ENCODE measurements around the gene ZNRF2. TPM values are rescaled to one million over a fixed set of nuclear protein-coding genes. Genes with fewer than 3 reads are reported as not detected.

ZNRF2 gene
- total RNA-seq, 4 donors from 2014 or later = 9.6 to 19.3 (median 17.4) TPM

- intact Hi-C loops (cut with DNase I; ENCODE audit: low total_unique reads) = no loop called here
Observed at GRCh38 chr7:30353532-30353931, 69.1 kb downstream of the ZNRF2 start.

GRCh38 chr7:30353932-30354607 is 69.7 kb downstream of the ZNRF2 start:
- H3K36me3 ChIP-seq = no peaks in the 10 kb centered on the region
- no peak for DNase-seq
- peaks cover 14% of the 10 kb centered on the region in 2 donors for H3K4me1 ChIP-seq
- no peak for ATAC-seq
- H3K9me3 ChIP-seq = no peaks in the 10 kb centered on the region
- no peak for TF ChIP-seq POLR2A (IDR thresholded peaks at IDR 0.05)
- TF ChIP-seq, protein P1, sequence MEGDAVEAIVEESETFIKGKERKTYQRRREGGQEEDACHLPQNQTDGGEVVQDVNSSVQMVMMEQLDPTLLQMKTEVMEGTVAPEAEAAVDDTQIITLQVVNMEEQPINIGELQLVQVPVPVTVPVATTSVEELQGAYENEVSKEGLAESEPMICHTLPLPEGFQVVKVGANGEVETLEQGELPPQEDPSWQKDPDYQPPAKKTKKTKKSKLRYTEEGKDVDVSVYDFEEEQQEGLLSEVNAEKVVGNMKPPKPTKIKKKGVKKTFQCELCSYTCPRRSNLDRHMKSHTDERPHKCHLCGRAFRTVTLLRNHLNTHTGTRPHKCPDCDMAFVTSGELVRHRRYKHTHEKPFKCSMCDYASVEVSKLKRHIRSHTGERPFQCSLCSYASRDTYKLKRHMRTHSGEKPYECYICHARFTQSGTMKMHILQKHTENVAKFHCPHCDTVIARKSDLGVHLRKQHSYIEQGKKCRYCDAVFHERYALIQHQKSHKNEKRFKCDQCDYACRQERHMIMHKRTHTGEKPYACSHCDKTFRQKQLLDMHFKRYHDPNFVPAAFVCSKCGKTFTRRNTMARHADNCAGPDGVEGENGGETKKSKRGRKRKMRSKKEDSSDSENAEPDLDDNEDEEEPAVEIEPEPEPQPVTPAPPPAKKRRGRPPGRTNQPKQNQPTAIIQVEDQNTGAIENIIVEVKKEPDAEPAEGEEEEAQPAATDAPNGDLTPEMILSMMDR (IDR thresholded peaks at IDR 0.05 in 4 of 5, conservative IDR thresholded peaks at IDR 0.05 in 1 of 5) = no peak
- intact Hi-C loops (cut with DNase I; ENCODE audit: low total_unique reads) (no loop called here), in situ Hi-C loops (cut with MboI; ENCODE audit: low sequenced_read_pairs in 4 of 4) (no loop called here)
- no peak overlapping the region for H3K4me3 ChIP-seq
- no peak overlapping the region for H3K27ac ChIP-seq
- H3K27me3 ChIP-seq = no peaks in the 10 kb centered on the region

More at GRCh38 chr7:30353532-30353931, 69.1 kb downstream of the ZNRF2 start:
- H3K36me3 ChIP-seq = no peaks in the 10 kb centered on the region
- no peak for TF ChIP-seq POLR2A (IDR thresholded peaks at IDR 0.05)
- TF ChIP-seq, protein P1 (IDR thresholded peaks at IDR 0.05 in 4 of 5, conservative IDR thresholded peaks at IDR 0.05 in 1 of 5) = no peak
- H3K27me3 ChIP-seq = no peaks in the 10 kb centered on the region
- H3K27ac ChIP-seq = no peak overlapping the region
- H3K9me3 ChIP-seq = no peaks in the 10 kb centered on the region
- peaks cover 15 to 17% of the 10 kb centered on the region in 2 donors for H3K4me1 ChIP-seq
- in situ Hi-C loops (cut with MboI; ENCODE audit: low sequenced_read_pairs in 4 of 4) = no loop called here
- ATAC-seq (no peak), DNase-seq (no peak)
- no peak overlapping the region for H3K4me3 ChIP-seq

DNA sequence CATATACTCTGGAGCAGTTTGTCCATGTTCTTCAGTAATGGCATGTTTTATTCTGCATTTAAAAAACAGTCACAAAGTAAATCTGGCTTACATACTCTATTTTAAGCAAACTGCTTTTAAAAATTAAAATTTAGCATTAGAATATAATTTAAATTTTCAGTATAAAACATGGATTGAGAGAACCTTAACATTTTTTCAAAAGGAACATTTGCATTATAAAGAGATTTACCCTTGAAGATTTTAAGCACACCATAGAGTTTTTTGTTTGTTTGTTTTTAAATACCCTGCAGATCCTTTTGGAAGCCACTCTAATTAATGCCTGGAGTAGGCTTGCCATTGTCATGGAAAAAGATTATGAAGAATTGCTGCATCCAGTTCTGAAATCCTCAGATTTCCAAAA is 70.4 kb downstream of the ZNRF2 start:
- H3K27me3 ChIP-seq = no peaks in the 10 kb centered on the region
- intact Hi-C loops (cut with DNase I; ENCODE audit: low total_unique reads) = no loop called here
- no peak overlapping the region for H3K27ac ChIP-seq
- no peak for DNase-seq
- no peak for ATAC-seq
- H3K4me3 ChIP-seq = no peak overlapping the region
- H3K36me3 ChIP-seq = no peaks in the 10 kb centered on the region
- peaks cover 14% of the 10 kb centered on the region in 2 donors for H3K4me1 ChIP-seq
- in situ Hi-C loops (cut with MboI; ENCODE audit: low sequenced_read_pairs in 4 of 4) = no loop called here
- TF ChIP-seq, protein P1 (IDR thresholded peaks at IDR 0.05 in 4 of 5, conservative IDR thresholded peaks at IDR 0.05 in 1 of 5) = no peak
- no peak for TF ChIP-seq POLR2A (IDR thresholded peaks at IDR 0.05)
- H3K9me3 ChIP-seq = no peaks in the 10 kb centered on the region

DNA sequence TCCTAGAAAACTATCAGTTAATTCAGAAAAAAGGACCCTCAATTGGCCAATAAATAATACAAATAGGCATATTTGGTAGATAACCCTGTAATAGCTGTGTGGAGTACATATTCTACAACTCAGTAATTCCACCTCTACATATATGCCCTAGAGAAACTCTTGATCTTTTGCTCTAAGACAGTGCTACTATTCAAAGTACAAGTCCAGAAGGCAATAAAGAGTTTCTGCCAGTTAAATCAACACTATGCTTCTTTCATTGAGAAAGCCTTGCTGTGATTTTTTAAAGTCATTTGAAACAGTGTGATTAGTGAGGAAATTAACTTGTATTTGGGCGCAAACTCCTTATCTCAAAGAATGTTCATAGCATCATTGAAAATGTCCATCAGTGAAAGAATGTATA is 75.6 kb downstream of the ZNRF2 start:
- no peak for DNase-seq
- Histone ChIP-seq H3K36me3 (no peaks in the 10 kb centered on the region), H3K4me1 (no peaks in the 10 kb centered on the region), H3K4me3 (no peak overlapping the region), H3K9me3 (no peaks in the 10 kb centered on the region), H3K27me3 (no peaks in the 10 kb centered on the region), H3K27ac (no peak overlapping the region)
- intact Hi-C loops (cut with DNase I; ENCODE audit: low total_unique reads) (no loop called here), in situ Hi-C loops (cut with MboI; ENCODE audit: low sequenced_read_pairs in 4 of 4) (no loop called here)
- TF ChIP-seq, protein P1 (IDR thresholded peaks at IDR 0.05 in 4 of 5, conservative IDR thresholded peaks at IDR 0.05 in 1 of 5) = no peak
- no peak for TF ChIP-seq POLR2A (IDR thresholded peaks at IDR 0.05)
- ATAC-seq = no peak

All from gastrocnemius medialis (tissue), 4 donors.